ENCODE data around the gene ANK3.

DNA sequence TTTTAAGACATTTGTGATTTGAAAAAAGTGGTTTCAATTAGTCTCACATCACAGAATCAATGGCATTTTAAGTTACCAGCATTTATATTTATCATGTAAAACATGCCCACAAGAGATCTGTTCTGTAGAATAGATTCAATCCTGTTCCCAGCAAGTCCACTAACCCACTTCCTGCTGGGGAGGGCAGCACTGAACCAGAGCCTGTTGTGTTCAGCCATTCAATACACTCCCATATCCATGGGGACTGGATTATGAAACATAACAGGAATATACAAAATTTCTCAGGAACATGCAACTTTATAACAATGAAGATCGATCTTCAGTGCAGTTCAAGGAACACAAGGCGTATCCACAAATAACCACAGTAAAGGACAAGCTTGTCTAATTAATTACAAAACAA, 24.4 kb upstream of the ANK3 start:
- TF ChIP-seq, protein P1, sequence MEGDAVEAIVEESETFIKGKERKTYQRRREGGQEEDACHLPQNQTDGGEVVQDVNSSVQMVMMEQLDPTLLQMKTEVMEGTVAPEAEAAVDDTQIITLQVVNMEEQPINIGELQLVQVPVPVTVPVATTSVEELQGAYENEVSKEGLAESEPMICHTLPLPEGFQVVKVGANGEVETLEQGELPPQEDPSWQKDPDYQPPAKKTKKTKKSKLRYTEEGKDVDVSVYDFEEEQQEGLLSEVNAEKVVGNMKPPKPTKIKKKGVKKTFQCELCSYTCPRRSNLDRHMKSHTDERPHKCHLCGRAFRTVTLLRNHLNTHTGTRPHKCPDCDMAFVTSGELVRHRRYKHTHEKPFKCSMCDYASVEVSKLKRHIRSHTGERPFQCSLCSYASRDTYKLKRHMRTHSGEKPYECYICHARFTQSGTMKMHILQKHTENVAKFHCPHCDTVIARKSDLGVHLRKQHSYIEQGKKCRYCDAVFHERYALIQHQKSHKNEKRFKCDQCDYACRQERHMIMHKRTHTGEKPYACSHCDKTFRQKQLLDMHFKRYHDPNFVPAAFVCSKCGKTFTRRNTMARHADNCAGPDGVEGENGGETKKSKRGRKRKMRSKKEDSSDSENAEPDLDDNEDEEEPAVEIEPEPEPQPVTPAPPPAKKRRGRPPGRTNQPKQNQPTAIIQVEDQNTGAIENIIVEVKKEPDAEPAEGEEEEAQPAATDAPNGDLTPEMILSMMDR (IDR thresholded peaks at IDR 0.05; ENCODE audit: low read length): no peak
- TF ChIP-seq EZH2phosphoT487 (IDR thresholded peaks at IDR 0.05; ENCODE audit: low read length): no peak

Measured in MM.1S (cell line).